Stimulated activated CD8-positive, alpha-beta memory T cell treated with anti-CD3 and anti-CD28 coated beads, Interleukin-4, amount 100 ng/mL, for 4 hours (primary cell): ENCODE measurements around the gene VAV2.

Experiments used
- DNase-seq, 2 donors: peaks; one replicate each; pipeline ENCODE4 v3.0.0-alpha.2; 2020; ENCODE audit warnings: low read depth in 2 of 2, low spot score in 1 of 2

VAV2 gene

GRCh38 chr9:133803028-133803585 is 189.0 kb downstream of the VAV2 start:
- DNase-seq = no peak

- DNase-seq = no peak
Measured at GRCh38 chr9:133801739-133802138, 190.4 kb downstream of the VAV2 start.

- no peak for DNase-seq
Measured at GRCh38 chr9:133800266-133800665, 191.9 kb downstream of the VAV2 start.

- DNase-seq = no peak
Measured at GRCh38 chr9:133799716-133800115, 192.4 kb downstream of the VAV2 start.

GRCh38 chr9:133799106-133799505 is 193.0 kb downstream of the VAV2 start:
- no peak for DNase-seq

- DNase-seq = no peak
Measured at GRCh38 chr9:133798160-133798559, 194.0 kb downstream of the VAV2 start.

GRCh38 chr9:133797406-133798105 is 194.6 kb downstream of the VAV2 start:
- DNase-seq = no peak

- no peak for DNase-seq
Measured at GRCh38 chr9:133796562-133796961, 195.6 kb downstream of the VAV2 start.

- no peak for DNase-seq
Measured at GRCh38 chr9:133795049-133795448, 197.1 kb downstream of the VAV2 start.

GRCh38 chr9:133794016-133794760 is 197.9 kb downstream of the VAV2 start:
- no peak for DNase-seq

GRCh38 chr9:133793471-133793870 is 198.7 kb downstream of the VAV2 start:
- DNase-seq = no peak

- DNase-seq = peak; percentile 5 to 10
Measured at GRCh38 chr9:133792721-133793470, 199.2 kb downstream of the VAV2 start.

GRCh38 chr9:133791735-133792649 is 200.1 kb downstream of the VAV2 start:
- no peak for DNase-seq

- DNase-seq = no peak
Measured at GRCh38 chr9:133791069-133791468, 201.1 kb downstream of the VAV2 start.

GRCh38 chr9:133789778-133790177 is 202.3 kb downstream of the VAV2 start:
- no peak for DNase-seq

- DNase-seq = no peak
Measured at GRCh38 chr9:133788819-133789717, 203.1 kb downstream of the VAV2 start.

- no peak for DNase-seq
Measured at GRCh38 chr9:133788045-133788818, 203.9 kb downstream of the VAV2 start.

- DNase-seq = no peak
Measured at GRCh38 chr9:133787754-133788025, 204.4 kb downstream of the VAV2 start.
